HL-60 (cell line): ENCODE measurements around the gene CASP5.

Experiments used
- DNase-seq, 2 experiments: peaks; one replicate each; pipeline ENCODE4 v3.0.0-alpha.2; 2010 to 2020; ENCODE audit warnings: low read depth in 1 of 2, low spot score in 1 of 2
- H3K27ac ChIP-seq: fragments of 250-450 bp; sonication (Bioruptor Pico); replicated peaks from 2 replicates; pipeline ENCODE4 v1.5.1; 2020; ENCODE audit warnings: mild to moderate bottlenecking, moderate library complexity
- H3K27me3 ChIP-seq: fragments of 250-450 bp; sonication (Bioruptor Pico); 2 replicates; pipeline ENCODE4 v1.5.1; 2021; ENCODE audit warnings: mild to moderate bottlenecking, moderate library complexity; ENCODE audit not compliant: insufficient read depth, poor library complexity, severe bottlenecking
- H3K4me3 ChIP-seq: replicated peaks from 2 replicates; pipeline ENCODE4 v1.5.1; 2011; ENCODE audit warnings: mild to moderate bottlenecking, control low read depth, low read length; ENCODE audit not compliant: insufficient read depth
- GABPA ChIP-seq: IDR thresholded peaks from 2 replicates; pipeline ENCODE4 v1.6.1; 2012; ENCODE audit warnings: low read depth
- POLR2AphosphoS5 ChIP-seq: IDR thresholded peaks from 2 replicates; pipeline ENCODE4 v1.6.1; 2012; ENCODE audit warnings: low read depth
- REST ChIP-seq: IDR thresholded peaks from 2 replicates; pipeline ENCODE4 v1.6.1; 2012; ENCODE audit warnings: low read depth; ENCODE audit not compliant: insufficient replicate concordance
- SPI1 ChIP-seq: IDR thresholded peaks from 2 replicates; pipeline ENCODE4 v1.6.1; 2012; ENCODE audit warnings: low read depth, mild to moderate bottlenecking, borderline replicate concordance
- TF ChIP-seq, protein P1 (sequence below): IDR thresholded peaks from one replicate; pipeline ENCODE4 v1.5.1; 2011; ENCODE audit warnings: low read length, control low read depth, inconsistent platforms; ENCODE audit not compliant: insufficient read depth

CASP5 gene

DNA sequence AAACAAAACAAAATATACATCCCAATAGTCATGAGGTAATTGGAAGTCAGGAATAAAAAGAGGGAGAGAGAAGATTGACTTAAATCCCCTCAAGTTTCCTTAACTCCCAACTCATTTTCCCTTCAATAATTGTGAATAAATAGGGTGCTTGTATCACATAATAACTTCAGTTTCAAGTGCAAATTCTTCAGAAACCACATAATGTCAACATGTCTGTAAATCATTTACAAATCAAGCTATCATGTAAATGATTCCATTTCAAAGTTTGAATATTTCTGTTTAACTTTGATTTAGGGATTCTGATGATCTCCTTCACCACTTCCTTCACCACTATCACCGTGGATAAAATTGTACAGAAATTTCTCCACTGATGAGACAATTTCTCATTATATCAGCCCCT, 23.2 kb downstream of the CASP5 start:
- Histone ChIP-seq H3K4me3 (no peak overlapping the region), H3K27me3 (no peaks in the 10 kb centered on the region), H3K27ac (no peak overlapping the region)
- no peak for TF ChIP-seq POLR2AphosphoS5
- no peak for TF ChIP-seq GABPA
- no peak for TF ChIP-seq REST
- TF ChIP-seq, protein P1, sequence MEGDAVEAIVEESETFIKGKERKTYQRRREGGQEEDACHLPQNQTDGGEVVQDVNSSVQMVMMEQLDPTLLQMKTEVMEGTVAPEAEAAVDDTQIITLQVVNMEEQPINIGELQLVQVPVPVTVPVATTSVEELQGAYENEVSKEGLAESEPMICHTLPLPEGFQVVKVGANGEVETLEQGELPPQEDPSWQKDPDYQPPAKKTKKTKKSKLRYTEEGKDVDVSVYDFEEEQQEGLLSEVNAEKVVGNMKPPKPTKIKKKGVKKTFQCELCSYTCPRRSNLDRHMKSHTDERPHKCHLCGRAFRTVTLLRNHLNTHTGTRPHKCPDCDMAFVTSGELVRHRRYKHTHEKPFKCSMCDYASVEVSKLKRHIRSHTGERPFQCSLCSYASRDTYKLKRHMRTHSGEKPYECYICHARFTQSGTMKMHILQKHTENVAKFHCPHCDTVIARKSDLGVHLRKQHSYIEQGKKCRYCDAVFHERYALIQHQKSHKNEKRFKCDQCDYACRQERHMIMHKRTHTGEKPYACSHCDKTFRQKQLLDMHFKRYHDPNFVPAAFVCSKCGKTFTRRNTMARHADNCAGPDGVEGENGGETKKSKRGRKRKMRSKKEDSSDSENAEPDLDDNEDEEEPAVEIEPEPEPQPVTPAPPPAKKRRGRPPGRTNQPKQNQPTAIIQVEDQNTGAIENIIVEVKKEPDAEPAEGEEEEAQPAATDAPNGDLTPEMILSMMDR = no peak
- TF ChIP-seq SPI1 = no peak
- DNase-seq = no peak

- no peaks in the 10 kb centered on the region for H3K27me3 ChIP-seq
- no peak overlapping the region for H3K4me3 ChIP-seq
- no peak overlapping the region for H3K27ac ChIP-seq
- DNase-seq = peak in 1 of 2 experiments; percentile 2
- TF ChIP-seq SPI1 = no peak
Observed at GRCh38 chr11:104997288-104997687, 25.7 kb downstream of the CASP5 start.

- no peaks in the 10 kb centered on the region for H3K27me3 ChIP-seq
- DNase-seq = no peak
- H3K4me3 ChIP-seq = no peak overlapping the region
- TF ChIP-seq SPI1 (no peak), POLR2AphosphoS5 (no peak), REST (no peak), GABPA (no peak)
- TF ChIP-seq, protein P1 = no peak
- H3K27ac ChIP-seq = no peak overlapping the region
Observed at GRCh38 chr11:104995001-104995408, 28.0 kb downstream of the CASP5 start.

DNA sequence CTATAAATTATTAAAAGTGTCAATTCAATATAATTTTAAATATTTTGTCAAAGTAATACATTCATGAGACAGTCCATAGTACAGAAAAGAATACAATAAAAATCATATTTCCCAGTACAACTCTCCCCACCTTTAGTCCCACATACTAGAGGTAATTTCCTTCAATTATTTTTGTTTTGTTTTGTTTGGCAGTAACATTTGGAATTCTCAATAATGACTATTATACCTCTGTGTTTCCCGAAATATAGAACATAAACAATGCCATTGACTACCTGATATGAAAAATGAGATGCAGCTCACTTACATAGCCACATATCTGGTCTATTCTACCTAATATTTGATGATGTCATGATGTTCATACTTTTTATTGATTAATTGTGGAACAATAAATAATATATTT, 30.2 kb downstream of the CASP5 start:
- H3K27ac ChIP-seq = no peak overlapping the region
- H3K27me3 ChIP-seq = no peaks in the 10 kb centered on the region
- TF ChIP-seq POLR2AphosphoS5 = no peak
- TF ChIP-seq, protein P1 = no peak
- no peak for TF ChIP-seq GABPA
- no peak for TF ChIP-seq SPI1
- no peak for TF ChIP-seq REST
- no peak overlapping the region for H3K4me3 ChIP-seq
- no peak for DNase-seq
